Heart left ventricle (tissue), 13 donors: Measurements from ENCODE around the gene TM9SF4.

Experiments
- POLR2A ChIP-seq, 2 donors: fragments of 450-650 bp; IDR thresholded peaks; one replicate each; pipeline ENCODE4 v1.6.1; 2017; ENCODE audit warnings: antibody characterized with exemption in 2 of 2, mild to moderate bottlenecking in 2 of 2, moderate library complexity in 2 of 2
- TF ChIP-seq, protein P1 (sequence below), 12 donors: fragments of 200-600 bp; sonication (generic) in 4 of 12; IDR thresholded peaks; one replicate each; pipeline versions ENCODE4 v1.5.0 to v1.8.0; 2018 to 2022; ENCODE audit warnings: antibody characterized with exemption in 12 of 12, mild to moderate bottlenecking in 5 of 12
- donor health status: ischemic (EF 13 %, LVEDD 7.1; RV severe dilation, severe dysfunction).
- donor health status: DM: no; HTN: yes; CAD: no.
- donor health status: DM: no; HTN: no; CAD: no.
- donor health status: ischemic (EF 25% LVEDD 6.9; RV normal size, moderate dysfunction).
- donor health status: ischemic (EF 25% LVEDD 5.7; RV mildly dilated, moderate dysfunction).
- donor health status: ischemic (EF 35%, LVEDD 5.7; RV mildly dilated, moderate dysfunction).
- donor health status: nonischemic (EF 11% LVEDD 7.7; RV severe dilation, severe dysfunction).
- donor health status: DM: yes; HTN: yes; CAD: no.
- donor health status: PGD.
- donor health status: ischemic (EF 29% LVEDD 5.4; RV normal size, mild dysfunction).
- donor health status: nonischemic (EF 23%, LVEDD 6.1; RV moderate dilation, normal function).

DNA sequence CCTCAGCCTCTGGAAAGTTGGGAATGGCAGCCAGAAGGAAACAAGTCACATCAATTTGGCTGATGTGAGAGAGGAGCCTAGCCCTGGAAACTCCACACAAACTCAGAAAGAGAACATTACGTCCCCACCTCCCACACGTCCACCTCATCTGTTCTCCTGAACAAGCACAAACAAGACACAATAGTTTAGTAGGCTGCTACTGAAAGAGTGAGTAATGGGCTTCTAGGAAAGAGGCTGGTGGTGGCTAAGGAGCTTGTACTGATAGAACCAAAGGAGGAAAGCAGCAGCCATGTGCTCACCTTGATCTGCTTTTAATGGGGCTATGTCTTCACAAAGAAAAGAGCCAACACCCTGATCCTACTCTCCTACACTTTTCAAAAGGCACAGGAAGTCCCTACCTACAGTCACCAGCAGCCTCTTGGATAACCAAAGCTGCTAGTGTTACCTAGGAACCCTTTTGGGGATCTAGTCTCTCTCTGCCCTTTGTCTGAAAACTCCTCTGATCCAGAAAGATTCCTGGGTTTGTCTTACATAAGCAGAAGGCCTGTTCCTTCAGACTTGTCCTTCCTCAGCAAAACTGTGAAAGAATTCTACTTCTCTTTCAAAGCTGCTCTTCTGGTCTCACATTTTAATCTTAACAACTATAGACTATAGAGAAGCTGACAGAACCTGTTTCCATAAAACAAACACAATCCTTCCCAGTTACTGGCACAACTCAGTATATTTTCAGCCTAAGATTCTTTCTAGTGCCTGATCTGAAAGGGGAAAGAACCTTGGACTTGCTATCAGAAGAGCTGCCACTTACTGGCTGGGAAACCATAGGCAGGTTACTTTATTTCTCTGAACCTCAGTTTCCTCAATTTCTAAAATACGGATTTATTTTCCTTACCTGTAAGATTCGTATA is 94.9 kb downstream of the TM9SF4 start:
- TF ChIP-seq, protein P1, sequence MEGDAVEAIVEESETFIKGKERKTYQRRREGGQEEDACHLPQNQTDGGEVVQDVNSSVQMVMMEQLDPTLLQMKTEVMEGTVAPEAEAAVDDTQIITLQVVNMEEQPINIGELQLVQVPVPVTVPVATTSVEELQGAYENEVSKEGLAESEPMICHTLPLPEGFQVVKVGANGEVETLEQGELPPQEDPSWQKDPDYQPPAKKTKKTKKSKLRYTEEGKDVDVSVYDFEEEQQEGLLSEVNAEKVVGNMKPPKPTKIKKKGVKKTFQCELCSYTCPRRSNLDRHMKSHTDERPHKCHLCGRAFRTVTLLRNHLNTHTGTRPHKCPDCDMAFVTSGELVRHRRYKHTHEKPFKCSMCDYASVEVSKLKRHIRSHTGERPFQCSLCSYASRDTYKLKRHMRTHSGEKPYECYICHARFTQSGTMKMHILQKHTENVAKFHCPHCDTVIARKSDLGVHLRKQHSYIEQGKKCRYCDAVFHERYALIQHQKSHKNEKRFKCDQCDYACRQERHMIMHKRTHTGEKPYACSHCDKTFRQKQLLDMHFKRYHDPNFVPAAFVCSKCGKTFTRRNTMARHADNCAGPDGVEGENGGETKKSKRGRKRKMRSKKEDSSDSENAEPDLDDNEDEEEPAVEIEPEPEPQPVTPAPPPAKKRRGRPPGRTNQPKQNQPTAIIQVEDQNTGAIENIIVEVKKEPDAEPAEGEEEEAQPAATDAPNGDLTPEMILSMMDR (IDR thresholded peaks at IDR 0.05), result no peak
- no peak for TF ChIP-seq POLR2A (IDR thresholded peaks at IDR 0.05)
